ENCODE results near the gene MAMLD1. TPM values are rescaled to one million over a fixed set of nuclear protein-coding genes. Genes with fewer than 3 reads are reported as not detected.

The MAMLD1 gene
- total RNA-seq, 1 donor from 2014 or later = 12.9 TPM

- no peak overlapping the region for H3K4me3 Mint-ChIP-seq (ENCODE audit: low read depth)
- peaks cover 15% of the 10 kb centered on the region for H3K27me3 Mint-ChIP-seq (ENCODE audit: low read depth)
- no peaks in the 10 kb centered on the region for H3K4me1 Mint-ChIP-seq (ENCODE audit: low read depth)
- no peak overlapping the region for H3K27ac Mint-ChIP-seq
- no peak for DNase-seq (ENCODE audit: low spot score)
- no peaks in the 10 kb centered on the region for H3K36me3 Mint-ChIP-seq (ENCODE audit: low read depth)
- intact Hi-C loops (cut with micrococcal nuclease) = no loop called here
- no peaks in the 10 kb centered on the region for H3K9me3 Mint-ChIP-seq
These were observed 154.3 kb downstream of the MAMLD1 start for GRCh38 chrX:150517303-150517910.

GRCh38 chrX:150522494-150522893 is 159.4 kb downstream of the MAMLD1 start:
- no peaks in the 10 kb centered on the region for H3K9me3 Mint-ChIP-seq
- no peaks in the 10 kb centered on the region for H3K36me3 Mint-ChIP-seq (ENCODE audit: low read depth)
- H3K27me3 Mint-ChIP-seq (ENCODE audit: low read depth) = peaks cover 9% of the 10 kb centered on the region
- H3K4me1 Mint-ChIP-seq (ENCODE audit: low read depth) = no peaks in the 10 kb centered on the region
- H3K4me3 Mint-ChIP-seq (ENCODE audit: low read depth) = no peak overlapping the region
- intact Hi-C loops (cut with micrococcal nuclease) = no loop called here
- H3K27ac Mint-ChIP-seq = no peak overlapping the region
- no peak for DNase-seq (ENCODE audit: low spot score)

- Mint-ChIP-seq H3K9me3 (no peaks in the 10 kb centered on the region), H3K4me3 (ENCODE audit: low read depth) (no peak overlapping the region), H3K4me1 (ENCODE audit: low read depth) (no peaks in the 10 kb centered on the region), H3K36me3 (ENCODE audit: low read depth) (no peaks in the 10 kb centered on the region), H3K27me3 (ENCODE audit: low read depth) (peaks cover 9% of the 10 kb centered on the region), H3K27ac (no peak overlapping the region)
- no peak for DNase-seq (ENCODE audit: low spot score)
- intact Hi-C loops (cut with micrococcal nuclease) = no loop called here
These were observed 162.2 kb downstream of the MAMLD1 start for GRCh38 chrX:150525061-150525919.

- Mint-ChIP-seq H3K36me3 (ENCODE audit: low read depth) (no peaks in the 10 kb centered on the region), H3K4me3 (ENCODE audit: low read depth) (no peak overlapping the region), H3K9me3 (no peaks in the 10 kb centered on the region), H3K4me1 (ENCODE audit: low read depth) (no peaks in the 10 kb centered on the region), H3K27ac (no peak overlapping the region), H3K27me3 (ENCODE audit: low read depth) (peaks cover 3% of the 10 kb centered on the region)
- no peak for DNase-seq (ENCODE audit: low spot score)
- intact Hi-C loops (cut with micrococcal nuclease) = no loop called here
These were observed 163.6 kb downstream of the MAMLD1 start for GRCh38 chrX:150526692-150527091.

- Mint-ChIP-seq H3K27ac (no peak overlapping the region), H3K4me1 (ENCODE audit: low read depth) (no peaks in the 10 kb centered on the region), H3K4me3 (ENCODE audit: low read depth) (no peak overlapping the region), H3K27me3 (ENCODE audit: low read depth) (peaks cover 1% of the 10 kb centered on the region), H3K36me3 (ENCODE audit: low read depth) (no peaks in the 10 kb centered on the region), H3K9me3 (no peaks in the 10 kb centered on the region)
- no peak for DNase-seq (ENCODE audit: low spot score)
- intact Hi-C loops (cut with micrococcal nuclease) = no loop called here
These were observed 164.0 kb downstream of the MAMLD1 start for GRCh38 chrX:150527108-150527507.

- H3K9me3 Mint-ChIP-seq = peaks cover 11% of the 10 kb centered on the region
- intact Hi-C loops (cut with micrococcal nuclease) = no loop called here
- H3K27ac Mint-ChIP-seq = no peak overlapping the region
- no peak overlapping the region for H3K4me3 Mint-ChIP-seq (ENCODE audit: low read depth)
- no peaks in the 10 kb centered on the region for H3K27me3 Mint-ChIP-seq (ENCODE audit: low read depth)
- no peaks in the 10 kb centered on the region for H3K4me1 Mint-ChIP-seq (ENCODE audit: low read depth)
- no peak for DNase-seq (ENCODE audit: low spot score)
- H3K36me3 Mint-ChIP-seq (ENCODE audit: low read depth) = no peaks in the 10 kb centered on the region
These were observed 166.5 kb downstream of the MAMLD1 start for GRCh38 chrX:150529587-150529986.

DNA sequence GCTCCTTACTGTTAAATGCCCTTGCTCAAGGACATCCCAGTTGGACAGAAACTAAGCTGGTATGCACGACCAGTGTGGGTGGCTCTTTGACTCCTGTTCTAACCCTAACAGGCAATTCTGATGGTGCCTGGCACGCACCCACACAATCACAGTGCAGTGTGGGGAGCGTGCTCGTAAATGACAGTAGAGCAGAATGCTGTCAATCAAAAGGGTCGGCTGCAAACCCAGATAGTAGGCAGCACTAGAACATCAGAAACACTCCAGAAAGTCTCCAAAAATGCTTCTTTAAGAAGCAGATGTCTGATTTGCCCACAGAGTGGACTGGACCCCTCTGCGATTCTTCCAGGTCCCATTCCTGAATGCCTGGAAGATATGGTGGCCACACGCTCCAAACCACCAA is 167.7 kb downstream of the MAMLD1 start:
- intact Hi-C loops (cut with micrococcal nuclease) = no loop called here
- Mint-ChIP-seq H3K27ac (no peak overlapping the region), H3K36me3 (ENCODE audit: low read depth) (no peaks in the 10 kb centered on the region), H3K4me3 (ENCODE audit: low read depth) (no peak overlapping the region), H3K27me3 (ENCODE audit: low read depth) (no peaks in the 10 kb centered on the region), H3K4me1 (ENCODE audit: low read depth) (no peaks in the 10 kb centered on the region), H3K9me3 (peaks cover 11% of the 10 kb centered on the region)
- DNase-seq (ENCODE audit: low spot score) = no peak

GRCh38 chrX:150531467-150531866 is 168.3 kb downstream of the MAMLD1 start:
- H3K27me3 Mint-ChIP-seq (ENCODE audit: low read depth) = no peaks in the 10 kb centered on the region
- no peak for DNase-seq (ENCODE audit: low spot score)
- no peak overlapping the region for H3K4me3 Mint-ChIP-seq (ENCODE audit: low read depth)
- H3K36me3 Mint-ChIP-seq (ENCODE audit: low read depth) = no peaks in the 10 kb centered on the region
- H3K9me3 Mint-ChIP-seq = peaks cover 17% of the 10 kb centered on the region
- H3K27ac Mint-ChIP-seq = no peak overlapping the region
- intact Hi-C loops (cut with micrococcal nuclease) = no loop called here
- H3K4me1 Mint-ChIP-seq (ENCODE audit: low read depth) = no peaks in the 10 kb centered on the region

DNA sequence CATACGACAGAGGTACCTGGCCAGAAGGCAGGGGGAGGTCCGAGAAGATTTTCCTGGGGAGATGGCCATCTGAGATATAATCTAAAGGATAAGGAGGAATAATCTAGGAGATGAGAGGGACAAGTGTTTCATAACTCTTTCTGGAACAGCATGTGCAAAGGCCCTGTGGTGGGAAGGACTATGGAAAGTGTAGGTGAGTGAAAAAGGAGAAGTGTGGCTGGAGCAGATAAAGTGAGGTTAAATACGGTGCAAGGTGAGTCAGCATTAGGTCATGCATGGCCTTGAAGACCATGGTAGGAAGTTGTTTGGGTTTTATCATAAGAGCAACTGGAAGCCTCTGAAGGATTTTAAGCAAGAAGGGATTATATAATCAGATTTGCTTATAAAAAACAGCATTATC is 170.7 kb downstream of the MAMLD1 start:
- Mint-ChIP-seq H3K9me3 (peaks cover 24% of the 10 kb centered on the region), H3K4me3 (ENCODE audit: low read depth) (no peak overlapping the region), H3K36me3 (ENCODE audit: low read depth) (no peaks in the 10 kb centered on the region), H3K27me3 (ENCODE audit: low read depth) (no peaks in the 10 kb centered on the region), H3K27ac (no peak overlapping the region), H3K4me1 (ENCODE audit: low read depth) (no peaks in the 10 kb centered on the region)
- DNase-seq (ENCODE audit: low spot score) = no peak
- intact Hi-C loops (cut with micrococcal nuclease) = no loop called here

GRCh38 chrX:150536455-150537116 is 173.5 kb downstream of the MAMLD1 start:
- H3K4me1 Mint-ChIP-seq (ENCODE audit: low read depth) = no peaks in the 10 kb centered on the region
- no peaks in the 10 kb centered on the region for H3K27me3 Mint-ChIP-seq (ENCODE audit: low read depth)
- no peaks in the 10 kb centered on the region for H3K36me3 Mint-ChIP-seq (ENCODE audit: low read depth)
- no peak overlapping the region for H3K4me3 Mint-ChIP-seq (ENCODE audit: low read depth)
- intact Hi-C loops (cut with micrococcal nuclease) = no loop called here
- H3K27ac Mint-ChIP-seq = no peak overlapping the region
- H3K9me3 Mint-ChIP-seq = peaks cover 24% of the 10 kb centered on the region
- DNase-seq (ENCODE audit: low spot score) = no peak

DNA sequence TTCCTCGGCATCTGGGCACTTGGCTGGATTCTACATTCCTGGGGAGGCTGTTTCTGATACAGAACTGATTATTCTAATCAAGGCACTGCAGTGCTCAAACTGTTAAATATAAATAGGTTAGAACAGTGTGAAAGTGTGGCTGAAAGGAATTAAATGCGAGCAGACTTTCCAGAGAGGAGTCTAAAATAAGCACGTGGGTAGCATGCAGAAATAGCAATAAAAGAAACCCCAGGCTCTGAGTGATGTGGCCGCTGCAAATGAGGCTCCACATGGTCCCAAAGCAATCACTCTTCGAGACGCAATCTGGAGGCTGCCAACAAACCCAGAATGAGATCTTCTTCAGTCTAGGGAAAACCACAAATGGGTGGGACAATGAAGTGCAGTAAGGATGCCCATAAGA is 174.7 kb downstream of the MAMLD1 start:
- intact Hi-C loops (cut with micrococcal nuclease) = no loop called here
- H3K4me3 Mint-ChIP-seq (ENCODE audit: low read depth) = no peak overlapping the region
- peaks cover 24% of the 10 kb centered on the region for H3K9me3 Mint-ChIP-seq
- H3K4me1 Mint-ChIP-seq (ENCODE audit: low read depth) = no peaks in the 10 kb centered on the region
- DNase-seq (ENCODE audit: low spot score) = no peak
- H3K27me3 Mint-ChIP-seq (ENCODE audit: low read depth) = no peaks in the 10 kb centered on the region
- H3K27ac Mint-ChIP-seq = no peak overlapping the region
- H3K36me3 Mint-ChIP-seq (ENCODE audit: low read depth) = no peaks in the 10 kb centered on the region

DNA sequence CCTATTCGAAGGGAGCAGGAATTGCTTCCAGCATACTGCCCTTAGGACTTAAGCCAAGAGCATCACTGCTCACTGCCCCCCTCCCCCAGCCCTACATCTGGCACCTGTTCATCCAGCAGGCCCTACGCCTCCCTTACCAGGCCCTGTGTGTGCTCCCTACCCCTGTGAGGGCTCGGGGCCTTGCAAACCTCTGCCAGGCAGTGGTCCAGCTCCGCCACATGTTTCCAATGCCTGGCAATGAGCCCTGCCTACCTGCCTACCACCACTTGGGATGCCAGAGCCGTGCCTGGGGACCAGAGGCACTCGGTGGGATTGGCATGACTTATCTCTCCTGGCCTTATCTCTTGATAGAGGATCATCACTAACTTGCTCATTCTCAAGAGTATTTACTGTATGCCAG is 177.8 kb downstream of the MAMLD1 start:
- Mint-ChIP-seq H3K27ac (no peak overlapping the region), H3K27me3 (ENCODE audit: low read depth) (no peaks in the 10 kb centered on the region), H3K4me3 (ENCODE audit: low read depth) (no peak overlapping the region), H3K9me3 (peaks cover 12% of the 10 kb centered on the region), H3K36me3 (ENCODE audit: low read depth) (no peaks in the 10 kb centered on the region), H3K4me1 (ENCODE audit: low read depth) (peaks cover 2% of the 10 kb centered on the region)
- intact Hi-C loops (cut with micrococcal nuclease) = no loop called here
- no peak for DNase-seq (ENCODE audit: low spot score)

DNA sequence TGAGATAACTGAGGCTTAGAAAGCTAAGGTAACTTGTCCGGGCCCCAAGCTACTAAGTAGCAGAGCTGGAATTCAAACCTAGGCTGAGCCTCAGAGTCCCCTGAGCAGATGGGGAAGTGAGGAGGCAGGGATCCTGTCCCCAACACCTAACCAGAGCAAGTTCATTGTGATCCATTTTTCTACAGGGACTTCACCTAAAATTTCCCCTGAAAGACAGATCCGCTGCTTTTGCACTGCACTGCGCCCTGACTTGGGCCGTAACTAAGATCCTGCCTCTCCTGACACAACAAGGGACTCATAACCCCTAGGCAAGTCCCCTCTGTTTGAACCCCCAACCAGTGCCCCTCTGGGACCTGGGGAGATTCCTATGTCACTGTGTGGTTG is 179.7 kb downstream of the MAMLD1 start:
- H3K9me3 Mint-ChIP-seq = no peaks in the 10 kb centered on the region
- no peaks in the 10 kb centered on the region for H3K27me3 Mint-ChIP-seq (ENCODE audit: low read depth)
- peaks cover 14% of the 10 kb centered on the region for H3K4me1 Mint-ChIP-seq (ENCODE audit: low read depth)
- H3K27ac Mint-ChIP-seq = no peak overlapping the region
- intact Hi-C loops (cut with micrococcal nuclease) = no loop called here
- H3K4me3 Mint-ChIP-seq (ENCODE audit: low read depth) = no peak overlapping the region
- H3K36me3 Mint-ChIP-seq (ENCODE audit: low read depth) = no peaks in the 10 kb centered on the region
- no peak for DNase-seq (ENCODE audit: low spot score)
